C4-2B (cell line): ENCODE results near the gene KCND1.

ENCODE experiments used
- CTCF ChIP-seq: fragments of 450-650 bp; conservative IDR thresholded peaks from 2 replicates; pipeline ENCODE4 v1.5.1; 2017; ENCODE audit warnings: mild to moderate bottlenecking
- ZFX ChIP-seq: fragments of 450-650 bp; IDR thresholded peaks from 2 replicates; pipeline ENCODE4 v1.6.1; 2017

- TF ChIP-seq CTCF (no peak), ZFX (no peak)
Observed at GRCh38 chrX:48996969-48997368, 25.3 kb upstream of the KCND1 start.
